A549 (cell line): ENCODE data around the gene CIROP. TPM values are rescaled to one million over a fixed set of nuclear protein-coding genes. Genes with fewer than 3 reads are reported as not detected.

ENCODE experiments used
- ATAC-seq, 2 experiments: fragments of 200-7000 bp in 1 of 2; fragments of >200 bp in 1 of 2; cut with Nextera tagmentation in 1 of 2; cut with Tn5 transposase in 1 of 2; 3 replicates each; pipeline versions ENCODE4 v1.8.0 to v1.9.1; 2018 to 2020; ENCODE audit warnings: mild to moderate bottlenecking in 1 of 2, moderate library complexity in 1 of 2
- CTCF ChIA-PET: fragments of 300-600 bp; sonication (Branson Sonifier 250); formaldehyde crosslinking; extraction: SDS; loops from one replicate; lab custom pipeline; 2021; ENCODE audit warnings: antibody characterized with exemption, inconsistent platforms; lab: Yijun Ruan, JAX
- POLR2A ChIA-PET: fragments of 350-600 bp; formaldehyde crosslinking; extraction: SDS; loops from one replicate; lab custom pipeline; 2021; ENCODE audit warnings: antibody characterized with exemption, inconsistent platforms; lab: Yijun Ruan, JAX
- DNase-seq, 2 experiments: peaks; one replicate each; pipeline versions ENCODE4 v3.0.0 to v3.0.0-alpha.2; 2011 to 2016; ENCODE audit warnings: low read depth in 1 of 2, low spot score in 1 of 2
- FAIRE-seq: peaks from 2 replicates; lab custom pipeline; 2011; peaks lifted over from hg19 to GRCh38; lab: Jason Lieb, UNC
- H3K27ac ChIP-seq, 2 experiments: fragments of >200 bp; sonication (Bioruptor Twin); formaldehyde crosslinking; 3 replicates each; pipeline ENCODE4 v1.5.1; 2016 to 2017
- H3K4me1 ChIP-seq: fragments of >200 bp; sonication (Bioruptor Twin); formaldehyde crosslinking; 3 replicates; pipeline ENCODE4 v1.6.1; 2016
- H3K4me2 ChIP-seq: fragments of >200 bp; sonication (Bioruptor Twin); formaldehyde crosslinking; 3 replicates; pipeline ENCODE4 v1.6.1; 2016
- H3K4me3 ChIP-seq: fragments of >200 bp; sonication (Bioruptor Twin); formaldehyde crosslinking; 3 replicates; pipeline ENCODE4 v1.5.1; 2016
- H3K9me3 ChIP-seq: fragments of >200 bp; sonication (Bioruptor Twin); formaldehyde crosslinking; 3 replicates; pipeline ENCODE4 v1.6.1; 2016
- CBX2 ChIP-seq: fragments of 200-600 bp; sonication (generic); IDR thresholded peaks from 2 replicates; pipeline ENCODE4 v1.6.1; 2016; ENCODE audit warnings: low read depth, mild to moderate bottlenecking, borderline replicate concordance
- CBX8 ChIP-seq: fragments of 200-600 bp; sonication (generic); IDR thresholded peaks from 2 replicates; pipeline ENCODE4 v1.6.1; 2016
- CHD2 ChIP-seq: fragments of 150-350 bp; IDR thresholded peaks from 2 replicates; pipeline ENCODE4 v1.6.1; 2014; ENCODE audit warnings: low read length; ENCODE audit not compliant: partially characterized antibody
- CHD4 ChIP-seq: fragments of 200-600 bp; sonication (generic); IDR thresholded peaks from 2 replicates; pipeline ENCODE4 v1.6.1; 2016; ENCODE audit warnings: antibody characterized with exemption, mild to moderate bottlenecking, borderline replicate concordance
- HDAC2 ChIP-seq: fragments of 200-600 bp; sonication (generic); IDR thresholded peaks from 2 replicates; pipeline ENCODE4 v1.6.1; 2016
- HEYL ChIP-seq: fragments of 250-450 bp; sonication (Bioruptor Pico); IDR thresholded peaks from 2 replicates; pipeline ENCODE4 v1.8.0; 2021; ENCODE audit warnings: mild to moderate bottlenecking, moderate library complexity
- HOXA7 ChIP-seq: fragments of 250-450 bp; sonication (Bioruptor Pico); IDR thresholded peaks from 2 replicates; pipeline ENCODE4 v1.5.0; 2020; ENCODE audit warnings: mild to moderate bottlenecking, moderate library complexity
- HOXB5 ChIP-seq: fragments of 250-450 bp; sonication (Bioruptor Pico); IDR thresholded peaks from 2 replicates; pipeline ENCODE4 v1.5.0; 2020; ENCODE audit warnings: mild to moderate bottlenecking, moderate library complexity
- MYC ChIP-seq: IDR thresholded peaks from 2 replicates; pipeline ENCODE4 v1.6.1; 2012; ENCODE audit warnings: mild to moderate bottlenecking, inconsistent platforms, low read length, improper control_type of control experiment, borderline replicate concordance
- NFE2L2 ChIP-seq: fragments of 150-350 bp; conservative IDR thresholded peaks from 2 replicates; pipeline ENCODE4 v1.6.1; 2014; ENCODE audit warnings: low read length
- NPAS2 ChIP-seq: fragments of 250-450 bp; sonication (Bioruptor Pico); IDR thresholded peaks from 2 replicates; pipeline ENCODE4 v1.8.0; 2022; ENCODE audit warnings: mild to moderate bottlenecking, moderate library complexity, borderline replicate concordance
- NR3C1 ChIP-seq: fragments of >200 bp; sonication (Bioruptor Twin); formaldehyde crosslinking; IDR thresholded peaks from 3 replicates; pipeline ENCODE4 v1.6.1; 2017
- RAD21 ChIP-seq, 2 experiments: fragments of >200 bp in 1 of 2; sonication (Bioruptor Twin) in 1 of 2; formaldehyde crosslinking in 1 of 2; IDR thresholded peaks in 1 of 2; conservative IDR thresholded peaks in 1 of 2; 2 replicates in 1 of 2; 3 replicates in 1 of 2; pipeline ENCODE4 v1.6.1; 2012 to 2018; ENCODE audit warnings: inconsistent platforms in 1 of 2
- SREBF2 ChIP-seq: fragments of 450-650 bp; IDR thresholded peaks from 2 replicates; pipeline ENCODE4 v1.6.1; 2014; ENCODE audit warnings: mild to moderate bottlenecking, moderate library complexity
- TFCP2L1 ChIP-seq: fragments of 250-450 bp; sonication (Bioruptor Pico); IDR thresholded peaks from 2 replicates; pipeline ENCODE4 v1.5.0; 2021; ENCODE audit warnings: mild to moderate bottlenecking
- TP53 ChIP-seq: fragments of 250-450 bp; sonication (Bioruptor Pico); IDR thresholded peaks from 2 replicates; pipeline ENCODE4 v1.5.0; 2021; ENCODE audit warnings: mild to moderate bottlenecking, moderate library complexity
- ZC3H11A ChIP-seq: fragments of 450-650 bp; IDR thresholded peaks from 2 replicates; pipeline ENCODE4 v1.6.1; 2014; ENCODE audit warnings: antibody characterized with exemption, mild to moderate bottlenecking
- WGBS: methylation state at CpG from one replicate; pipeline ENCODE4 v1.1.6; 2017; ENCODE audit errors: missing lambda C conversion rate; 5-methylcytosine and 5-hydroxymethylcytosine counted together
- polyA plus RNA-seq, 4 experiments: library from polyadenylated mRNA; depleted of rRNA in 3 of 4; stranded (reverse); fragments of >200 nt; fragmentation: RNase III in 1 of 4; extraction: RNeasy Plus Mini Kit Qiagen cat#74134 plus additional on column Dnase treatment in 1 of 4; gene quantifications; 2 replicates in 3 of 4; 3 replicates in 1 of 4; pipeline ENCODE4 v1.2.3, GENCODE V29; 2011 to 2017
- TF ChIP-seq, protein P1 (sequence below): fragments of 150-350 bp; IDR thresholded peaks from 2 replicates; pipeline ENCODE4 v1.6.1; 2014; ENCODE audit warnings: low read depth, mild to moderate bottlenecking, low read length
- TF ChIP-seq, protein P2 (sequence below): fragments of >200 bp; sonication (Bioruptor Twin); formaldehyde crosslinking; IDR thresholded peaks from 2 replicates; pipeline ENCODE4 v1.6.1; 2016
- TF ChIP-seq, protein P3 (sequence below): fragments of 250-450 bp; sonication (Bioruptor Pico); IDR thresholded peaks from 2 replicates; pipeline ENCODE4 v1.5.0; 2020; ENCODE audit warnings: low read depth, mild to moderate bottlenecking, moderate library complexity
- TF ChIP-seq, protein P4 (sequence below): fragments of >200 bp; sonication (Bioruptor Twin); formaldehyde crosslinking; IDR thresholded peaks from 3 replicates; pipeline ENCODE4 v1.5.1; 2016
- TF ChIP-seq, protein P5 (sequence below): fragments of 450-650 bp; IDR thresholded peaks from 2 replicates; pipeline ENCODE4 v1.6.1; 2014; ENCODE audit warnings: antibody characterized with exemption
- TF ChIP-seq, protein P6 (sequence below): IDR thresholded peaks from 2 replicates; pipeline ENCODE4 v1.6.1; 2012
- TF ChIP-seq, protein P7 (sequence below): fragments of 250-450 bp; sonication (Bioruptor Pico); IDR thresholded peaks from 2 replicates; pipeline ENCODE4 v1.5.0; 2021; ENCODE audit warnings: mild to moderate bottlenecking, moderate library complexity, borderline replicate concordance
- TF ChIP-seq, protein P8 (sequence below): fragments of >200 bp; sonication (Bioruptor Twin); formaldehyde crosslinking; IDR thresholded peaks from 3 replicates; pipeline ENCODE4 v1.6.1; 2016

Gene CIROP
- polyA plus RNA-seq, 2 of the 4 experiments (the other 2 are of a cell fraction): not detected

DNA sequence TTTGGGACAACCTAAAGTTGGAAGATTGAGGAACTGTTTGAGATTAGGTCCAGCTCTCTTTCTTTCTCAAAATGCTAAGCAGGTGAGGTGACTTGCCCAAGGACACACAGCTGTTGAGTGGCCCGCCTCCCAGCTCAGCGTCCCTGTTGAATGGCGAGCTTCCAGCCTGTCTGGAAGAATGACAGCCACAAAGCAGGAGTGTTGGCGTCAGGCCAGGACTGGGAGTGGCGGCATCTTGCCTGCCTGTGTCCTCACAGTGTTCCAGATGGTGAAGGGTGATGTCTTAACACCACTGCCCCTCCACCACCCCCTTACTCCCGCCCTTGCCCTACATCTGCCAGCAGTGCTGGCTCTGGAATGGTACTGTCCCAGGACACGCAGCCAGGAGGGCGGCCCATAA is 18.6 kb upstream of the CIROP start:
- Histone ChIP-seq H3K27ac (no peak overlapping the region), H3K9me3 (no peaks in the 10 kb centered on the region), H3K4me3 (no peak overlapping the region), H3K4me2 (no peak overlapping the region), H3K4me1 (no peaks in the 10 kb centered on the region)
- 60% methylated on average over 8 of the region's 8 CpGs for WGBS
- TF ChIP-seq, protein P1, sequence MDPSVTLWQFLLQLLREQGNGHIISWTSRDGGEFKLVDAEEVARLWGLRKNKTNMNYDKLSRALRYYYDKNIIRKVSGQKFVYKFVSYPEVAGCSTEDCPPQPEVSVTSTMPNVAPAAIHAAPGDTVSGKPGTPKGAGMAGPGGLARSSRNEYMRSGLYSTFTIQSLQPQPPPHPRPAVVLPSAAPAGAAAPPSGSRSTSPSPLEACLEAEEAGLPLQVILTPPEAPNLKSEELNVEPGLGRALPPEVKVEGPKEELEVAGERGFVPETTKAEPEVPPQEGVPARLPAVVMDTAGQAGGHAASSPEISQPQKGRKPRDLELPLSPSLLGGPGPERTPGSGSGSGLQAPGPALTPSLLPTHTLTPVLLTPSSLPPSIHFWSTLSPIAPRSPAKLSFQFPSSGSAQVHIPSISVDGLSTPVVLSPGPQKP: no peak
- no peak for TF ChIP-seq TP53 (CRISPR knock-in tag)
- no peak for TF ChIP-seq HEYL (CRISPR knock-in tag)
- TF ChIP-seq, protein P2, sequence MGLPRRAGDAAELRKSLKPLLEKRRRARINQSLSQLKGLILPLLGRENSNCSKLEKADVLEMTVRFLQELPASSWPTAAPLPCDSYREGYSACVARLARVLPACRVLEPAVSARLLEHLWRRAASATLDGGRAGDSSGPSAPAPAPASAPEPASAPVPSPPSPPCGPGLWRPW: no peak
- TF ChIP-seq CBX8: no peak
- TF ChIP-seq, protein P3, sequence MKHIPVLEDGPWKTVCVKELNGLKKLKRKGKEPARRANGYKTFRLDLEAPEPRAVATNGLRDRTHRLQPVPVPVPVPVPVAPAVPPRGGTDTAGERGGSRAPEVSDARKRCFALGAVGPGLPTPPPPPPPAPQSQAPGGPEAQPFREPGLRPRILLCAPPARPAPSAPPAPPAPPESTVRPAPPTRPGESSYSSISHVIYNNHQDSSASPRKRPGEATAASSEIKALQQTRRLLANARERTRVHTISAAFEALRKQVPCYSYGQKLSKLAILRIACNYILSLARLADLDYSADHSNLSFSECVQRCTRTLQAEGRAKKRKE (CRISPR knock-in tag): no peak
- TF ChIP-seq NR3C1: no peak
- FAIRE-seq: no peak
- DNase-seq: no peak
- CTCF ChIA-PET: interaction anchor here (2.2 to 24.2 kb wide), 3 partner anchors 47 to 56 kb away, joined by 6 to 848 read pairs (median 19); partner anchors contain the start of gene SLC7A8
- ATAC-seq: no peak
- POLR2A ChIA-PET: interaction anchor here (0.6 kb wide), 1 partner anchor 176 kb away, joined by 6 read pairs; no protein-coding TSS in a partner anchor

DNA sequence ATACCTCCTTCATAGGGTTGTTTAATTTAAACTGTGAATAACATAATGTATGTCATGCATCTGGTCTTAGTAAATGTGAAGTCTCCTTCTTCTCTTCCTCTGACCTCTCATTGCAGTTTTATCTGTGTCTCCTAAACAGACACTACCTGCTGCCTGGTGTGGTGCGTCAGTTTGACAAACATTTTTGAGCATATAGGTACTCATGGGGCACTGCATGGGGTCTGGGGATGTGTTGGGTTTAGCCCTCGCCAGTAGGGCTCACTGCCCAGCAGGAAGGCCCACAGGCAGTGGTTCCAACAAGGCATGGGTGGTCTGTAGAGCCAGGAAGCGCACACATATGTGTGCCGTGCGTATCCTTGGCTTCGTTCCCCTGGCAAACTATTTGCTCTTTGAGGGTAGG is 17.3 kb upstream of the CIROP start:
- no peaks in the 10 kb centered on the region for H3K4me1 ChIP-seq
- no peak overlapping the region for H3K4me2 ChIP-seq
- H3K27ac ChIP-seq: no peak overlapping the region
- ATAC-seq (no peak), DNase-seq (no peak), FAIRE-seq (no peak)
- 85% methylated on average over 6 of the region's 6 CpGs for WGBS
- H3K4me3 ChIP-seq: no peak overlapping the region
- ChIA-PET POLR2A (no interaction called here), CTCF (interaction anchor here (0.6 to 24.2 kb wide), 23 partner anchors 9 to 182 kb away, joined by 3 to 848 read pairs (median 10); partner anchors contain the start of genes ACIN1, C14orf119, PPP1R3E and SLC7A8)
- no peaks in the 10 kb centered on the region for H3K9me3 ChIP-seq
- TF ChIP-seq SREBF2 (no peak), NR3C1 (no peak), NFE2L2 (no peak), ZC3H11A (no peak), CBX2 (no peak), RAD21 (conservative IDR thresholded peaks at IDR 0.05 in 1 of 2, IDR thresholded peaks at IDR 0.05 in 1 of 2) (no peak)
- TF ChIP-seq, protein P4, sequence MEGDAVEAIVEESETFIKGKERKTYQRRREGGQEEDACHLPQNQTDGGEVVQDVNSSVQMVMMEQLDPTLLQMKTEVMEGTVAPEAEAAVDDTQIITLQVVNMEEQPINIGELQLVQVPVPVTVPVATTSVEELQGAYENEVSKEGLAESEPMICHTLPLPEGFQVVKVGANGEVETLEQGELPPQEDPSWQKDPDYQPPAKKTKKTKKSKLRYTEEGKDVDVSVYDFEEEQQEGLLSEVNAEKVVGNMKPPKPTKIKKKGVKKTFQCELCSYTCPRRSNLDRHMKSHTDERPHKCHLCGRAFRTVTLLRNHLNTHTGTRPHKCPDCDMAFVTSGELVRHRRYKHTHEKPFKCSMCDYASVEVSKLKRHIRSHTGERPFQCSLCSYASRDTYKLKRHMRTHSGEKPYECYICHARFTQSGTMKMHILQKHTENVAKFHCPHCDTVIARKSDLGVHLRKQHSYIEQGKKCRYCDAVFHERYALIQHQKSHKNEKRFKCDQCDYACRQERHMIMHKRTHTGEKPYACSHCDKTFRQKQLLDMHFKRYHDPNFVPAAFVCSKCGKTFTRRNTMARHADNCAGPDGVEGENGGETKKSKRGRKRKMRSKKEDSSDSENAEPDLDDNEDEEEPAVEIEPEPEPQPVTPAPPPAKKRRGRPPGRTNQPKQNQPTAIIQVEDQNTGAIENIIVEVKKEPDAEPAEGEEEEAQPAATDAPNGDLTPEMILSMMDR: no peak
- TF ChIP-seq, protein P5, sequence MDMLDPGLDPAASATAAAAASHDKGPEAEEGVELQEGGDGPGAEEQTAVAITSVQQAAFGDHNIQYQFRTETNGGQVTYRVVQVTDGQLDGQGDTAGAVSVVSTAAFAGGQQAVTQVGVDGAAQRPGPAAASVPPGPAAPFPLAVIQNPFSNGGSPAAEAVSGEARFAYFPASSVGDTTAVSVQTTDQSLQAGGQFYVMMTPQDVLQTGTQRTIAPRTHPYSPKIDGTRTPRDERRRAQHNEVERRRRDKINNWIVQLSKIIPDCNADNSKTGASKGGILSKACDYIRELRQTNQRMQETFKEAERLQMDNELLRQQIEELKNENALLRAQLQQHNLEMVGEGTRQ: no peak

DNA sequence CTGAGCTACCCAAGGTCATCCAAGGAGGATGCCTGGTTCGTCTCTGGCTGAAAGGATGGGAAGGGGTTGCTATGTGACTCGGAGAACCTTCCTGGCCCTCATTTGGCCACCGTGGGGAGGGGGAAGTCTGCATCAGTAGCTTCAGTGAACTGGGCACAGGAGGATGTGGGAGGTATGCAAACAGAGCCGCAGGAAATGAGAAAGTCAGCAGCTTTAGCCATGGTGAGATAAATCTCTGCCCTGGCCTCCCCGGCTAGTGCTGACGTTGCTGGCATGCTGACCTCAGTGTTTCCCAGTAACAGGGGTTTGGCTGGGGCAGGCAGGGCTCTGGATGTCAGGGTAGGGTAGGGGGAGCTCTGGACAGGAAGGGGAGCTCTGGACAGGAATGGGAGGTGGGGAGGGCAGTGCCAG is 16.6 kb upstream of the CIROP start:
- no peak for FAIRE-seq
- ChIA-PET POLR2A (interaction anchor here (1.0 kb wide), 1 partner anchor 66 kb away, joined by 6 read pairs; no protein-coding TSS in a partner anchor), CTCF (interaction anchor here (0.6 to 24.2 kb wide), 45 partner anchors 9 to 253 kb away, joined by 3 to 848 read pairs (median 5); partner anchors contain the start of genes ACIN1, C14orf119, PPP1R3E and SLC7A8)
- DNase-seq: no peak
- TF ChIP-seq HOXA7 (CRISPR knock-in tag): no peak
- TF ChIP-seq MYC: no peak
- no peak for TF ChIP-seq CHD2
- no peak for TF ChIP-seq HDAC2
- TF ChIP-seq, protein P6, sequence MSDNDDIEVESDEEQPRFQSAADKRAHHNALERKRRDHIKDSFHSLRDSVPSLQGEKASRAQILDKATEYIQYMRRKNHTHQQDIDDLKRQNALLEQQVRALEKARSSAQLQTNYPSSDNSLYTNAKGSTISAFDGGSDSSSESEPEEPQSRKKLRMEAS: no peak
- no peak for TF ChIP-seq NPAS2 (CRISPR knock-in tag)
- TF ChIP-seq, protein P7, sequence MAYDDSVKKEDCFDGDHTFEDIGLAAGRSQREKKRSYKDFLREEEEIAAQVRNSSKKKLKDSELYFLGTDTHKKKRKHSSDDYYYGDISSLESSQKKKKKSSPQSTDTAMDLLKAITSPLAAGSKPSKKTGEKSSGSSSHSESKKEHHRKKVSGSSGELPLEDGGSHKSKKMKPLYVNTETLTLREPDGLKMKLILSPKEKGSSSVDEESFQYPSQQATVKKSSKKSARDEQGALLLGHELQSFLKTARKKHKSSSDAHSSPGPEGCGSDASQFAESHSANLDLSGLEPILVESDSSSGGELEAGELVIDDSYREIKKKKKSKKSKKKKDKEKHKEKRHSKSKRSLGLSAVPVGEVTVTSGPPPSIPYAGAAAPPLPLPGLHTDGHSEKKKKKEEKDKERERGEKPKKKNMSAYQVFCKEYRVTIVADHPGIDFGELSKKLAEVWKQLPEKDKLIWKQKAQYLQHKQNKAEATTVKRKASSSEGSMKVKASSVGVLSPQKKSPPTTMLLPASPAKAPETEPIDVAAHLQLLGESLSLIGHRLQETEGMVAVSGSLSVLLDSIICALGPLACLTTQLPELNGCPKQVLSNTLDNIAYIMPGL: no peak
- TF ChIP-seq SREBF2: no peak
- no peak for TF ChIP-seq HOXB5 (CRISPR knock-in tag)
- TF ChIP-seq, protein P2: no peak
- no peak for TF ChIP-seq CHD4
- TF ChIP-seq, protein P8, sequence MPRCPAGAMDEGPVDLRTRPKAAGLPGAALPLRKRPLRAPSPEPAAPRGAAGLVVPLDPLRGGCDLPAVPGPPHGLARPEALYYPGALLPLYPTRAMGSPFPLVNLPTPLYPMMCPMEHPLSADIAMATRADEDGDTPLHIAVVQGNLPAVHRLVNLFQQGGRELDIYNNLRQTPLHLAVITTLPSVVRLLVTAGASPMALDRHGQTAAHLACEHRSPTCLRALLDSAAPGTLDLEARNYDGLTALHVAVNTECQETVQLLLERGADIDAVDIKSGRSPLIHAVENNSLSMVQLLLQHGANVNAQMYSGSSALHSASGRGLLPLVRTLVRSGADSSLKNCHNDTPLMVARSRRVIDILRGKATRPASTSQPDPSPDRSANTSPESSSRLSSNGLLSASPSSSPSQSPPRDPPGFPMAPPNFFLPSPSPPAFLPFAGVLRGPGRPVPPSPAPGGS: no peak
- no peak for TF ChIP-seq TFCP2L1 (CRISPR knock-in tag)
- Histone ChIP-seq H3K27ac (no peak overlapping the region; a peak in 1 of 6 replicates), H3K4me2 (no peak overlapping the region), H3K4me1 (no peaks in the 10 kb centered on the region), H3K4me3 (no peak overlapping the region), H3K9me3 (no peaks in the 10 kb centered on the region)
- WGBS: 62% methylated on average over 6 of the region's 6 CpGs
- ATAC-seq: no peak
